HepG2 (cell line): ENCODE measurements around the gene RUNDC1. TPM values are rescaled to one million over a fixed set of nuclear protein-coding genes. Genes with fewer than 3 reads are reported as not detected.

Source experiments
- ELF1 ChIP-seq: sonication (generic); formaldehyde crosslinking; IDR thresholded peaks from 2 replicates; pipeline ENCODE4 v1.4.0; 2020; ENCODE audit warnings: missing genetic modification reagents
- FOSL2 ChIP-seq: sonication (generic); formaldehyde crosslinking; IDR thresholded peaks from 2 replicates; pipeline ENCODE4 v1.4.0; 2020; ENCODE audit warnings: missing genetic modification reagents
- MEF2D ChIP-seq: sonication (generic); formaldehyde crosslinking; IDR thresholded peaks from 2 replicates; pipeline ENCODE4 v1.5.1; 2020; ENCODE audit warnings: mild to moderate bottlenecking, missing genetic modification reagents
- MLXIP ChIP-seq: sonication (generic); formaldehyde crosslinking; IDR thresholded peaks from 2 replicates; pipeline ENCODE4 v1.9.0; 2021; ENCODE audit warnings: missing genetic modification reagents, borderline replicate concordance
- MYC ChIP-seq: sonication (generic); formaldehyde crosslinking; IDR thresholded peaks from 2 replicates; pipeline ENCODE4 v1.9.0; 2021; ENCODE audit warnings: missing genetic modification reagents, borderline replicate concordance
- NONO ChIP-seq, 2 experiments: fragments of 450-650 bp in 1 of 2; sonication (generic) in 1 of 2; formaldehyde crosslinking in 1 of 2; IDR thresholded peaks in 1 of 2; conservative IDR thresholded peaks in 1 of 2; 2 replicates each; pipeline versions ENCODE4 v1.6.1 to v1.8.0; 2017 to 2022; ENCODE audit warnings: mild to moderate bottlenecking in 1 of 2, missing genetic modification reagents in 1 of 2, moderate library complexity in 1 of 2
- NRL ChIP-seq: sonication (generic); formaldehyde crosslinking; IDR thresholded peaks from 2 replicates; pipeline ENCODE4 v1.5.0; 2020; ENCODE audit warnings: missing genetic modification reagents, mild to moderate bottlenecking, moderate library complexity, borderline replicate concordance
- SOX13 ChIP-seq, 3 experiments: fragments of 450-650 bp in 1 of 3; sonication (generic) in 1 of 3; formaldehyde crosslinking in 1 of 3; IDR thresholded peaks in 2 of 3; conservative IDR thresholded peaks in 1 of 3; 2 replicates each; pipeline versions ENCODE4 v1.5.0 to v1.6.1; 2016 to 2020; ENCODE audit warnings: antibody characterized with exemption in 1 of 3, mild to moderate bottlenecking in 1 of 3, missing compliant biosample characterization in 1 of 3, missing genetic modification reagents in 1 of 3, moderate library complexity in 1 of 3
- ZMYM2 ChIP-seq: sonication (generic); formaldehyde crosslinking; IDR thresholded peaks from 2 replicates; pipeline ENCODE4 v1.8.0; 2022; ENCODE audit warnings: mild to moderate bottlenecking, missing genetic modification reagents
- ZNF530 ChIP-seq: sonication (generic); formaldehyde crosslinking; IDR thresholded peaks from 2 replicates; pipeline ENCODE4 v1.5.0; 2020; ENCODE audit warnings: low read depth, mild to moderate bottlenecking, missing genetic modification reagents
- ZNF691 ChIP-seq: sonication (generic); formaldehyde crosslinking; IDR thresholded peaks from 2 replicates; pipeline ENCODE4 v1.4.0; 2020; ENCODE audit warnings: missing genetic modification reagents, low read depth, mild to moderate bottlenecking, borderline replicate concordance
- ZNF747 ChIP-seq: sonication (generic); formaldehyde crosslinking; IDR thresholded peaks from 2 replicates; pipeline ENCODE4 v1.8.1; 2023; ENCODE audit warnings: missing genetic modification reagents, mild to moderate bottlenecking, borderline replicate concordance
- ZNF839 ChIP-seq: sonication (generic); formaldehyde crosslinking; IDR thresholded peaks from 2 replicates; pipeline ENCODE4 v1.4.0; 2020; ENCODE audit warnings: missing genetic modification reagents, mild to moderate bottlenecking, borderline replicate concordance
- polyA plus RNA-seq, 8 experiments: library from polyadenylated mRNA; depleted of rRNA in 3 of 8; stranded (reverse) in 7 of 8; unstranded in 1 of 8; fragments of >200 nt; fragmentation: Illumina TruSeq in 4 of 8; extraction: Trizol in 4 of 8; gene quantifications; 2 replicates each; pipeline versions ENCODE4 v1.2.1 to v1.2.3, GENCODE V29; 2011 to 2016; ENCODE audit warnings: low read depth in 4 of 8, missing spikeins in 1 of 8, mixed read lengths in 1 of 8; ENCODE audit not compliant: insufficient read depth in 1 of 8
- total RNA-seq, 5 experiments: library from RNA; depleted of rRNA; stranded (reverse); fragments of >200 nt; fragmentation: Illumina TruSeq; extraction: Trizol; gene quantifications; 2 replicates each; pipeline ENCODE4 v1.2.3, GENCODE V29; 2016; ENCODE audit warnings: low read depth in 1 of 5
- TF ChIP-seq, protein P1 (sequence below): sonication (generic); formaldehyde crosslinking; IDR thresholded peaks from 2 replicates; pipeline ENCODE4 v1.4.0; 2020; ENCODE audit warnings: missing genetic modification reagents, mild to moderate bottlenecking, borderline replicate concordance

The RUNDC1 gene
- total and polyA plus RNA-seq, 2 of the 13 experiments (the other 11 are each of a cell fraction or from before 2014, with no cell fraction given) = 10.3 to 11.4 TPM

- TF ChIP-seq ELF1 (CRISPR knock-in tag) (peak; percentile 78), MYC (CRISPR knock-in tag) (peak; percentile 69; the same call in 1 of the 2 replicates), ZNF839 (CRISPR knock-in tag) (peak; percentile 55; the same call in 1 of the 2 replicates), NONO (IDR thresholded peaks at IDR 0.05) (no peak), NONO (CRISPR knock-in tag; conservative IDR thresholded peaks at IDR 0.05) (0 out of 2 replicates have a peak, but pooled peaks have one; percentile 23), NRL (CRISPR knock-in tag) (peak; percentile 84; the same call in 1 of the 2 replicates), ZMYM2 (CRISPR knock-in tag) (no peak), ZNF691 (CRISPR knock-in tag) (peak; percentile 76; the same call in 1 of the 2 replicates), MEF2D (CRISPR knock-in tag) (0 out of 2 replicates have a peak, but pooled peaks have one; percentile 41), ZNF747 (no peak), MLXIP (CRISPR knock-in tag) (no peak), ZNF530 (CRISPR knock-in tag) (no peak), FOSL2 (no peak), SOX13 (IDR thresholded peaks at IDR 0.05) (no peak), SOX13 (CRISPR knock-in tag; conservative IDR thresholded peaks at IDR 0.05 in 1 of 2, IDR thresholded peaks at IDR 0.05 in 1 of 2) (peak in 1 of 2 experiments; percentile 52; a peak in 1 of 4 replicates)
- TF ChIP-seq, protein P1, sequence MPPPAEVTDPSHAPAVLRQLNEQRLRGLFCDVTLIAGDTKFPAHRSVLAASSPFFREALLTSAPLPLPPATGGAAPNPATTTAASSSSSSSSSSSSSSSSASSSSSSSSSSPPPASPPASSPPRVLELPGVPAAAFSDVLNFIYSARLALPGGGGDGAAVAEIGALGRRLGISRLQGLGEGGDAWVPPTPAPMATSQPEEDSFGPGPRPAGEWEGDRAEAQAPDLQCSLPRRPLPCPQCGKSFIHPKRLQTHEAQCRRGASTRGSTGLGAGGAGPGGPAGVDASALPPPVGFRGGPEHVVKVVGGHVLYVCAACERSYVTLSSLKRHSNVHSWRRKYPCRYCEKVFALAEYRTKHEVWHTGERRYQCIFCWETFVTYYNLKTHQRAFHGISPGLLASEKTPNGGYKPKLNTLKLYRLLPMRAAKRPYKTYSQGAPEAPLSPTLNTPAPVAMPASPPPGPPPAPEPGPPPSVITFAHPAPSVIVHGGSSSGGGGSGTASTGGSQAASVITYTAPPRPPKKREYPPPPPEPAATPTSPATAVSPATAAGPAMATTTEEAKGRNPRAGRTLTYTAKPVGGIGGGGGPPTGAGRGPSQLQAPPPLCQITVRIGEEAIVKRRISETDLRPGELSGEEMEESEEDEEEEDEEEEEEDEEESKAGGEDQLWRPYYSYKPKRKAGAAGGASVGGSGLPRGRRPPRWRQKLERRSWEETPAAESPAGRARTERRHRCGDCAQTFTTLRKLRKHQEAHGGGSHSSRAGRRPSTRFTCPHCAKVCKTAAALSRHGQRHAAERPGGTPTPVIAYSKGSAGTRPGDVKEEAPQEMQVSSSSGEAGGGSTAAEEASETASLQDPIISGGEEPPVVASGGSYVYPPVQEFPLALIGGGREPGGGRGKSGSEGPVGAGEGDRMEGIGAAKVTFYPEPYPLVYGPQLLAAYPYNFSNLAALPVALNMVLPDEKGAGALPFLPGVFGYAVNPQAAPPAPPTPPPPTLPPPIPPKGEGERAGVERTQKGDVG = peak; percentile 92; the same call in 1 of the 2 replicates
Observed at GRCh38 chr17:43024407-43025289, 44.3 kb downstream of the RUNDC1 start, which contains the start of gene RND2 (continued).
